Measurements from ENCODE around the gene SEL1L. TPM values are rescaled to one million over a fixed set of nuclear protein-coding genes. Genes with fewer than 3 reads are reported as not detected.

SEL1L gene
- total RNA-seq, 2 experiments from 2014 or later = 58.3 to 185 TPM

DNA sequence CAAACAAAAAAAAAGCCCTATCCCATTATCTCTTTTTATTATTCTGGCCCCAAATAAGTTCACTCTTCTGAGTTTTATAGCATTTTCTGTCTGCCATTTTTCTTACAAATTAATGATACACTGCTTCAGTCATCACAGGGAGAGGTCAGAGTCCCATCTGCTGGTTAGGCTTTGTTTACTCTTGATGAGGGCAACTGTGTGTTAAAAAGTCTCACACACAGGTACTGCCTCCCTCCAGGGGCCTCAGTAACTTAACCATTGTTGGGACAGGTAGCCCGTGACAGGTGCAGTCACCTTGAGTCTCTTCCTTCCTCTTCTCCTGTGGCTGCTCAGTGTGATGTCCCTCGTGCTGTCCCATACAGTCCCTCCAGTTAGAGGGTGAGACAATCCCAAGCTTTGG is 45.5 kb upstream of the SEL1L start:
- H3K4me2 ChIP-seq (ENCODE audit: low read length) = no peak overlapping the region
- TF ChIP-seq EZH2phosphoT487 (IDR thresholded peaks at IDR 0.05; ENCODE audit: borderline replicate concordance, low read depth, low read length) = no peak
- TF ChIP-seq, protein P1, sequence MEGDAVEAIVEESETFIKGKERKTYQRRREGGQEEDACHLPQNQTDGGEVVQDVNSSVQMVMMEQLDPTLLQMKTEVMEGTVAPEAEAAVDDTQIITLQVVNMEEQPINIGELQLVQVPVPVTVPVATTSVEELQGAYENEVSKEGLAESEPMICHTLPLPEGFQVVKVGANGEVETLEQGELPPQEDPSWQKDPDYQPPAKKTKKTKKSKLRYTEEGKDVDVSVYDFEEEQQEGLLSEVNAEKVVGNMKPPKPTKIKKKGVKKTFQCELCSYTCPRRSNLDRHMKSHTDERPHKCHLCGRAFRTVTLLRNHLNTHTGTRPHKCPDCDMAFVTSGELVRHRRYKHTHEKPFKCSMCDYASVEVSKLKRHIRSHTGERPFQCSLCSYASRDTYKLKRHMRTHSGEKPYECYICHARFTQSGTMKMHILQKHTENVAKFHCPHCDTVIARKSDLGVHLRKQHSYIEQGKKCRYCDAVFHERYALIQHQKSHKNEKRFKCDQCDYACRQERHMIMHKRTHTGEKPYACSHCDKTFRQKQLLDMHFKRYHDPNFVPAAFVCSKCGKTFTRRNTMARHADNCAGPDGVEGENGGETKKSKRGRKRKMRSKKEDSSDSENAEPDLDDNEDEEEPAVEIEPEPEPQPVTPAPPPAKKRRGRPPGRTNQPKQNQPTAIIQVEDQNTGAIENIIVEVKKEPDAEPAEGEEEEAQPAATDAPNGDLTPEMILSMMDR (conservative IDR thresholded peaks at IDR 0.05; ENCODE audit: low read length) = no peak
- ChIA-PET CTCF (ENCODE audit: unreplicated experiment) (no interaction called here), POLR2A (no interaction called here)
- H3K27ac ChIP-seq (ENCODE audit: low read depth, low read length, poor library complexity, severe bottlenecking) = no peak overlapping the region
- H3K9me3 ChIP-seq (ENCODE audit: low read length) = no peaks in the 10 kb centered on the region
- no peak for DNase-seq (ENCODE audit: low spot score)
- H3K9me2 ChIP-seq (ENCODE audit: insufficient read depth, low read length) = no peaks in the 10 kb centered on the region
- intact Hi-C loops (cut with micrococcal nuclease; ENCODE audit: unreplicated experiment) = no loop called here
- no peaks in the 10 kb centered on the region for H4K20me1 ChIP-seq (ENCODE audit: insufficient read depth, low read length)
- no TSS peak for BruUV-seq (replicated peaks)
- H3K4me3 ChIP-seq (ENCODE audit: low read depth, low read length, poor library complexity, severe bottlenecking) = no peak overlapping the region
- no peaks in the 10 kb centered on the region for H3K79me2 ChIP-seq (ENCODE audit: insufficient read depth, low read depth, low read length)
- no peaks in the 10 kb centered on the region for H3K36me3 ChIP-seq (ENCODE audit: insufficient read depth, low read length)
- H2AFZ ChIP-seq (ENCODE audit: low read length) = no peak overlapping the region
- no peaks in the 10 kb centered on the region for H3K4me1 ChIP-seq (ENCODE audit: insufficient read depth, low read length, poor library complexity, severe bottlenecking)

DNA sequence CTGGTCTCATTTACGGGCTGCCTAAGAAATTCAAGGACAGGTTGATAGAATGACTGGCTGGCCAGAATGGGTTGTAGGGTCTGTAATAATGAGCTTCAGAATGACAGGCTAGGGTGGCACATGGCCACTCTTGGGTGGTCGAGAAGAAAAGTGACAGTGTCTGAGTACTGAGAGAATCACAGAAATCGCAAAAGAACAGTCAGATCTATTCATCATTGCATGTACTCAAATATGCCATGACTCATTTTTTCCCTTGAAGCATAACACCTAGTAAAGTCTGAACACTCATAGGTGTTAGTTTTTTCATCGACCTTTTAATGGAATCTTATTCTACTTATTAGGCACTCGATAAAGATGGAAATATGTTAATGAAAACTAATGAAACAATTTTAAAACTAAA is 37.8 kb upstream of the SEL1L start:
- Histone ChIP-seq H3K9me3 (ENCODE audit: low read length) (no peaks in the 10 kb centered on the region), H3K4me1 (ENCODE audit: insufficient read depth, low read length, poor library complexity, severe bottlenecking) (no peaks in the 10 kb centered on the region), H3K36me3 (ENCODE audit: insufficient read depth, low read length) (no peaks in the 10 kb centered on the region), H2AFZ (ENCODE audit: low read length) (no peak overlapping the region), H3K79me2 (ENCODE audit: insufficient read depth, low read depth, low read length) (no peaks in the 10 kb centered on the region), H3K4me2 (ENCODE audit: low read length) (no peak overlapping the region), H3K9me2 (ENCODE audit: insufficient read depth, low read length) (no peaks in the 10 kb centered on the region), H4K20me1 (ENCODE audit: insufficient read depth, low read length) (no peaks in the 10 kb centered on the region), H3K27ac (ENCODE audit: low read depth, low read length, poor library complexity, severe bottlenecking) (no peak overlapping the region), H3K4me3 (ENCODE audit: low read depth, low read length, poor library complexity, severe bottlenecking) (no peak overlapping the region)
- POLR2A ChIA-PET = interaction anchor here (0.7 kb wide), 1 partner anchor 547 kb away, joined by 3 read pairs; no protein-coding TSS in a partner anchor
- CTCF ChIA-PET (ENCODE audit: unreplicated experiment) = no interaction called here
- no peak for DNase-seq (ENCODE audit: low spot score)
- no TSS peak for BruUV-seq (replicated peaks)
- no peak for TF ChIP-seq EZH2phosphoT487 (IDR thresholded peaks at IDR 0.05; ENCODE audit: borderline replicate concordance, low read depth, low read length)
- TF ChIP-seq, protein P1 (conservative IDR thresholded peaks at IDR 0.05; ENCODE audit: low read length) = no peak
- intact Hi-C loops (cut with micrococcal nuclease; ENCODE audit: unreplicated experiment) = no loop called here

DNA sequence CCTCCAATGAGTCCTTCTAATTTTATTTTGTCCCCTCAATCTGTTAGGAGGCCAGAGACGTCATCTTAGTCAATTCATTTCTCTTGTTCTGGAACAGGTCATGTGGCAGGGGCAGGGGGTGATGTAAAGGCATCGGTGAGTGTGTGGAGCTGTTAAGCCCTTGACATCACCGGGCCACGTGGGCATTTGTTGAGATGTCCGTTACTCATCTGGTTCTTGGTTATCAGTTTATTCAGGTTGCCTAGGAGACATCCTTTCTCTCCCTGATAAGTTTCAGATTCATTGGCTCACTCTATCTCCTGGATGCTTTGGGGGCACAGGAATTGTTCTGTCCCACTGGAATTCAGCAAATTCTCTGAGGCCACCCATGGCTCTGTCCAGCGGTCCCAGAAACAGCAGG is 33.6 kb upstream of the SEL1L start:
- Histone ChIP-seq H4K20me1 (ENCODE audit: insufficient read depth, low read length) (no peaks in the 10 kb centered on the region), H3K4me2 (ENCODE audit: low read length) (no peak overlapping the region), H3K36me3 (ENCODE audit: insufficient read depth, low read length) (no peaks in the 10 kb centered on the region), H3K79me2 (ENCODE audit: insufficient read depth, low read depth, low read length) (no peaks in the 10 kb centered on the region), H2AFZ (ENCODE audit: low read length) (no peak overlapping the region), H3K4me3 (ENCODE audit: low read depth, low read length, poor library complexity, severe bottlenecking) (no peak overlapping the region), H3K9me2 (ENCODE audit: insufficient read depth, low read length) (no peaks in the 10 kb centered on the region), H3K9me3 (ENCODE audit: low read length) (no peaks in the 10 kb centered on the region), H3K4me1 (ENCODE audit: insufficient read depth, low read length, poor library complexity, severe bottlenecking) (no peaks in the 10 kb centered on the region), H3K27ac (ENCODE audit: low read depth, low read length, poor library complexity, severe bottlenecking) (no peak overlapping the region)
- TF ChIP-seq, protein P1 (conservative IDR thresholded peaks at IDR 0.05; ENCODE audit: low read length) = no peak
- no peak for TF ChIP-seq EZH2phosphoT487 (IDR thresholded peaks at IDR 0.05; ENCODE audit: borderline replicate concordance, low read depth, low read length)
- no peak for DNase-seq (ENCODE audit: low spot score)
- BruUV-seq (replicated peaks) = no TSS peak
- intact Hi-C loops (cut with micrococcal nuclease; ENCODE audit: unreplicated experiment) = loop anchor here (5.0 kb wide), 1 partner anchor 425 kb away; no protein-coding TSS in a partner anchor
- POLR2A ChIA-PET = interaction anchor here (1.2 kb wide), 1 partner anchor 21 kb away, joined by 4 read pairs; no protein-coding TSS in a partner anchor
- CTCF ChIA-PET (ENCODE audit: unreplicated experiment) = no interaction called here
